SU-DHL-6 (cell line): ENCODE data around the gene EIF3J.

Experiments used
- H2AFZ ChIP-seq: fragments of 200-600 bp; sonication (generic); 2 replicates; pipeline ENCODE4 v1.6.1; 2014; ENCODE audit warnings: low read depth, mild to moderate bottlenecking, moderate library complexity, mixed read lengths, antibody characterized with exemption, low read length; ENCODE audit not compliant: severe bottlenecking
- H3F3A ChIP-seq: fragments of 200-600 bp; shearing (Covaris generic); 2 replicates; pipeline ENCODE4 v1.6.0; 2016; ENCODE audit warnings: antibody characterized with exemption, mild to moderate bottlenecking; ENCODE audit not compliant: insufficient read depth
- H3K27ac ChIP-seq: fragments of 200-600 bp; sonication (generic); 2 replicates; pipeline ENCODE4 v1.5.1; 2016; ENCODE audit warnings: low read depth, mild to moderate bottlenecking, low read length, moderate library complexity, mixed read lengths
- H3K27me3 ChIP-seq: fragments of 200-600 bp; sonication (generic), shearing (Covaris generic); 2 replicates; pipeline ENCODE4 v1.6.0; 2014; ENCODE audit warnings: mild to moderate bottlenecking, low read length
- H3K36me3 ChIP-seq: fragments of 200-600 bp; sonication (generic); 2 replicates; pipeline ENCODE4 v1.6.1; 2014; ENCODE audit warnings: mild to moderate bottlenecking, low read length, mixed read lengths
- H3K4me2 ChIP-seq: fragments of 300-600, 200-600 bp; shearing (Covaris generic), sonication (generic); 2 replicates; pipeline ENCODE4 v1.6.0; 2014; ENCODE audit warnings: low read length, low read depth, mild to moderate bottlenecking; ENCODE audit not compliant: poor library complexity, severe bottlenecking
- H3K4me3 ChIP-seq: fragments of 200-600 bp; sonication (generic); 2 replicates; pipeline ENCODE4 v1.5.1; 2014; ENCODE audit warnings: antibody characterized with exemption, low read length, mild to moderate bottlenecking, mixed read lengths; ENCODE audit not compliant: insufficient read depth, poor library complexity, severe bottlenecking
- H3K79me2 ChIP-seq: fragments of 200-600 bp; sonication (generic); 2 replicates; pipeline ENCODE4 v1.6.1; 2014; ENCODE audit warnings: mild to moderate bottlenecking, low read length, moderate library complexity; ENCODE audit not compliant: insufficient read depth
- H3K9ac ChIP-seq: fragments of 200-600 bp; sonication (generic); 2 replicates; pipeline ENCODE4 v1.7.0; 2014; ENCODE audit warnings: mild to moderate bottlenecking, low read length
- H3K9me2 ChIP-seq: fragments of 200-600 bp; sonication (generic); replicated peaks from 2 replicates; pipeline ENCODE4 v1.6.1; 2014; ENCODE audit warnings: low read length; ENCODE audit not compliant: insufficient read depth
- H3K9me3 ChIP-seq: fragments of 200-600 bp; sonication (generic); 2 replicates; pipeline ENCODE4 v1.6.1; 2014; ENCODE audit warnings: low read length, mixed read lengths; ENCODE audit not compliant: insufficient read depth
- H4K20me1 ChIP-seq: fragments of 200-600 bp; sonication (generic); 2 replicates; pipeline ENCODE4 v1.6.1; 2014; ENCODE audit warnings: low read depth, mild to moderate bottlenecking, antibody characterized with exemption, low read length, moderate library complexity, mixed read lengths
- CTCF ChIP-seq: fragments of 200-600 bp; sonication (generic); IDR thresholded peaks from one replicate; pipeline ENCODE4 v1.5.1; 2017; ENCODE audit warnings: antibody characterized with exemption, mild to moderate bottlenecking, low read length, moderate library complexity; ENCODE audit not compliant: insufficient read depth, poor library complexity, severe bottlenecking
- EZH2phosphoT487 ChIP-seq: fragments of 200-600 bp; sonication (generic), shearing (Covaris generic); conservative IDR thresholded peaks from 2 replicates; pipeline ENCODE4 v1.6.1; 2018; ENCODE audit warnings: mild to moderate bottlenecking, antibody characterized with exemption, low read length, moderate library complexity, mixed read lengths

Gene EIF3J

GRCh38 chr15:44568338-44568737 is 31.4 kb downstream of the EIF3J start:
- Histone ChIP-seq H3K4me3 (no peak overlapping the region), H3K79me2 (no peaks in the 10 kb centered on the region), H3K9ac (no peak overlapping the region), H3K9me3 (peaks cover 10% of the 10 kb centered on the region; the same call in 1 of the 2 replicates), H3K36me3 (peaks cover 29% of the 10 kb centered on the region), H3K27me3 (no peaks in the 10 kb centered on the region), H3K4me2 (no peak overlapping the region), H3K9me2 (no peaks in the 10 kb centered on the region), H3F3A (peaks cover 9% of the 10 kb centered on the region; the same call in 1 of the 2 replicates), H3K27ac (no peak overlapping the region), H4K20me1 (no peaks in the 10 kb centered on the region), H2AFZ (no peak overlapping the region)
- no peak for TF ChIP-seq CTCF
- TF ChIP-seq EZH2phosphoT487 = no peak

- Histone ChIP-seq H2AFZ (no peak overlapping the region), H3K36me3 (peaks cover 19% of the 10 kb centered on the region), H3K27ac (no peak overlapping the region), H3K27me3 (no peaks in the 10 kb centered on the region), H3F3A (peaks cover 9% of the 10 kb centered on the region; the same call in 1 of the 2 replicates), H3K79me2 (no peaks in the 10 kb centered on the region), H3K4me3 (no peak overlapping the region), H3K9me2 (no peaks in the 10 kb centered on the region), H4K20me1 (no peaks in the 10 kb centered on the region), H3K9me3 (peaks cover 10% of the 10 kb centered on the region; the same call in 1 of the 2 replicates), H3K4me2 (no peak overlapping the region), H3K9ac (no peak overlapping the region)
- TF ChIP-seq CTCF (no peak), EZH2phosphoT487 (no peak)
Observed at GRCh38 chr15:44569316-44569715, 32.4 kb downstream of the EIF3J start.

- Histone ChIP-seq H3K9me3 (no peaks in the 10 kb centered on the region), H3K36me3 (peaks cover 8% of the 10 kb centered on the region), H3K27me3 (no peaks in the 10 kb centered on the region), H2AFZ (no peak overlapping the region), H3F3A (peaks cover 9% of the 10 kb centered on the region; the same call in 1 of the 2 replicates), H3K9ac (no peak overlapping the region), H3K79me2 (no peaks in the 10 kb centered on the region), H3K9me2 (no peaks in the 10 kb centered on the region), H3K4me3 (no peak overlapping the region), H4K20me1 (no peaks in the 10 kb centered on the region), H3K4me2 (no peak overlapping the region), H3K27ac (no peak overlapping the region)
- no peak for TF ChIP-seq EZH2phosphoT487
- TF ChIP-seq CTCF = no peak
Observed at GRCh38 chr15:44570361-44570760, 33.4 kb downstream of the EIF3J start.
